GM18870 (cell line): ENCODE measurements around the gene ATP9B.

Source experiments
- ATAC-seq: cut with Tn5 transposase; IDR thresholded peaks from one replicate; pipeline ENCODE4 v1.9.1; 2021; ENCODE audit warnings: moderate library complexity; ENCODE audit not compliant: unreplicated experiment

Gene ATP9B

DNA sequence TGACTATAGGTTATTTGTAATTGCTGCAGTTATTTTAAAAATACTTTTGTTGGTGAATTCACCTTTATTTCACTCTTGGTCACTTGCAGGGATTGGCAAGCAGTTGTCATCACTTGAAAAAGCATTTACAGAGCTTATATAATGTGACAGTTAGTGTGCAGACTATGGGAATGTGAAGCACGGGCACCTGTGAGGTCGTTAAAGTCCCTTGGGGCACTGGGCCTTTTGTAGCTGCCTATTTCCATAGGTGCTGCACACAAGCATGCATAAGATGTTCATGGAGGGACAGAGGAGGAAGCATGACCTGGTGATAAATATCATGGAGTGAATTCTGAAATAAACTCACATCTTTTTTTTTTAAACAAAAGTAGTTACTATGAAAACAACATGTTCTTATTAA lies 124.6 kb downstream of the ATP9B start:
- ATAC-seq = no peak

DNA sequence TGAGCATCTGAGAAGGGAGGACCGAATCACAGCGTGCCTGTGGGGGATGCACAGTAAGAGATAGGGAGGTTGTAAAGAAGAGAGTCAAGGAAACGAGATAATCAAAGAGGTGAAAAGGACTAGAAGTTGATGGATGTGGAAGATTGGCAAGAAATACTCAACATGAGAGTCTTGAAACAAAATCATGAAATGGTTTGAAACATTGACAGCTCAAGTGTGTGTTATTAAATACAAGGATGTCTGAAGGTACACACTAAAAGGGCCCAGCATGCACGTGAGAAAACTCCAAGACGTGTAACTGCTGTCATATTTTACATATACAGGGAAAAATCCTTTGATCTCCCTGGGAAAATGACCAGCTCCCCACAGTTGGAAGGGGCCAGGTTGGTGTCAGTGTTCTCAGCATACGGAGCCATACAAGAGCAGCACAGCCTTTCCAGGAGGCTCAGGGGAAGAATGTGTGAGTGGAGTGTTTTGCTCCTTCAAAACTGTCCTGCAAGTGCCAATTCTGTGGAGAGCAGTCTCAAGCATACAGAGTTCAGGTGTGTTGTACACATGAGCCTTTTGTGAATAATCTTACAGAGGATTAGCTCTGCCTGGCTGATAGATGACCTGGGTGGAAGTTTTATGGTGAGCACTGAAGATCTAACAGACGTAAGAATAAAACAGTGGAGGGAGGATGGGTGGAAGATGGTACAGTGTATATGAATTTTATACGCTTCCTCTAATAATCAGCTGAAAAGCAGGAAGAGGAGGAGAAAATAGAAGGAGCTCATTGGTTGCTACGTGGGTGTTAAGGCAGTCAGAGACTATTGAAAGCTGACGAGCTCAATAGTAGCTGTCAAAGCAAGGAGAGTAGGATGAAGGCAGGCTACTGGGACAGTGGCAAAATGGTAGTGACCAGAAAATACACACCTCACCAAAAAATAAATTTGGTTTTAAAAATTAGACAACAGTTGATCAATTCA lies 126.8 kb downstream of the ATP9B start:
- ATAC-seq = no peak

DNA sequence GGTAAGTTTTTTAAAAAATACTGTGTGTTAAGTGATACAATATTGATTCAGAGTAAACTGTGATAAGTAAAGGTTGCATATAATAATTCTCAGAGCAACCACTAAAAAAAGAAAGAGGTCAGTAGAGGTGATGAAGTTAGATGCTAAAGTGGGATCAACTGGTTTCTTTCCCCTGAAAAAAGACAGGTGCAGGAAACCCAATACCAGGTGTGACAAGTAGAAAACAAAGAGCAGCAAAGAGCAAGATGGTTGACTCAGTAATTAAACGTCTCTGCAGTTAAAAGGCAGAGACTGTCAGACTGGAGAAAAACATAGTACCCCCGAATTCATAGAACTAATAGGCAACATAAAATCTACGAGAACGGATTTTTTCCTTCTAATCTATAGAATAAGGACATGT lies 128.3 kb downstream of the ATP9B start:
- no peak for ATAC-seq

DNA sequence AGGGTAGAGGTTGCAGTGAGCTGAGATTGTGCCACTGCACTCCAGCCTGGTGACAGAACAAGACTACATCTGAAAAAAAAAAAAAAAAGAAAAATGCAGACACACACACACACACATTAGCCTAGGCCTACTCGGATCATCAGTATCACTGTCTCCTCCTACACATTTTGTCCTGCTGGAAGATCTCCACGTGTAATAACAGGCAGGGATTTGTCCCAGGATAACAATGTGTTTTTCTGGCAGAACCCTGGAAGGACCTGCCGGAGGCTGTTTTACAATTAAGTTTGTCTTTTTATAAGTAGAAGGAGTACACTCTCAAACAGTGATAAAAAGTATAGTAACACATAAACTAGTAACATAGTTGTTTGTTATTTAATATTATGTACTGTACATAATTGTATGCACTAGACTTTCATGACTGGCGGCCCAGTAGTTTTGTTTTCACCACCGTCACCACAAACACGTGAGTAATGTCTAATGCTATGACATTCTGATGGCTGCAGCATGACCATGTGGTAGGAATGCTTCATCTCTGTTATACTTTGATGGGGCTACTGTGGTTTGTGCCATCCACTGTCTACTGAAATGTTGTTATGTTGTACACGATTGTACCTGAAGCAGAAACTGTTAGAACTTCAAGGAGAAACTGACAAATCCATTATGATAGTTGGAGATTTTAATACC lies 130.6 kb downstream of the ATP9B start:
- no peak for ATAC-seq

DNA sequence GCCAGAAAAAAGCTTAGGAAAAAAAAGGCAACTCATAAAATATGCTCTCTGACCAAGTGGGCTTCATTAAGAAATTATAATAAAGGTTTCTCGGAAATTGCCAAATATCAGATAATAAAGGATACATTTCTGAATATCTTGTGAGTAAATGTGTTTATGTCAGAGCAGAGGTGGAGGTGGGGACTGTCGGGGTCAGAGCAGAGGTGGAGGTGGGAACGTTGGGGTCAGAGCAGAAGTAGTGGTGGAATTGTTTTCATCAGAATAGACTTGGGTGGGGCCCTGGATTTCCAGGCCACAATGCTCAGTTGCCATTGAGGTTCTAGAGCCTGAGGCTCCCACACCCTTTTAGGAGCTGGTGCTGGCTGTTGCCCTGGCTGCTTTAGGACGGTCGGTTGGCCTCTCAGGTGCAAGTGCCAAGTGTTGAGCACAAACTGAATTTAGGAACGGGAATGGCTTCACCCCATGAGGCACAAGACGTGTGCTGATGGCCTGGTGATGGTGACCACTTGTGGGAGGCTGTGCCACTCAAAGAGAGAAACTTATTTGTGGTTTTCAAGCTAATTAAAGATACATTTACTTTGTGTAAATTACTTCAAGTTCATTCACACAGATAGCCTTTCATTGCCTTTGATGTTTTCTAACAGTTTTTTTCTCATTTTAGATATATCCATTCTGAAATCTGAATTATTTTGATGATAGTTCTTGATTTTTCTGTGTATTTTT lies 131.5 kb downstream of the ATP9B start:
- no peak for ATAC-seq

DNA sequence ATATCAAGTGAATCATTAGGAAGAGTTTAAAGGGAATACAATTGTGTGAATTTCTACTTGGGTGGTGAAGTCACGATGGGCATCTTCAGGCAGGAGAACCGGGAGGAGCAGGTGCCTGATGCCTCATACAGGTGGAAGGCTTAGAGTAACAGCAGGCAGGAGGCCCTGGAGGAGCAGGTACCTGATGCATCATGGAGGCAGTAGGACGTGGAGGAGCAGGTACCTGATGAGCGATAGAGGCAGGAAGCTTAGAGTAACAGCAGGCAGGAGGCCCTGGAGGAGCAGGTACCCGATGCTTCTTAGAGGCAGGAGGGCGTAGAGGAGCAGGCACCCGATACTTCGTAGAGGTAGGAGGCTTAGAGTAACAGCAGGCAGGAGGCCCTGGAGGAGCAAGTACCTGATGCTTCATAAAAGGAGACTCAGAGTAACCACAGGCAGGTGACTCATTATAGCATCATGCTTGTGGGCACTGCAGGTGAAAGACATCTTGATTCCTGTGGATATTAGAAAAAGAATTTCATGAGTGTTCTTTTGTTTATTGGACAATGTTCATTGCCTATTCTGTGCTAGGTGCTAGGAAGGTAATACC lies 133.9 kb downstream of the ATP9B start:
- no peak for ATAC-seq

DNA sequence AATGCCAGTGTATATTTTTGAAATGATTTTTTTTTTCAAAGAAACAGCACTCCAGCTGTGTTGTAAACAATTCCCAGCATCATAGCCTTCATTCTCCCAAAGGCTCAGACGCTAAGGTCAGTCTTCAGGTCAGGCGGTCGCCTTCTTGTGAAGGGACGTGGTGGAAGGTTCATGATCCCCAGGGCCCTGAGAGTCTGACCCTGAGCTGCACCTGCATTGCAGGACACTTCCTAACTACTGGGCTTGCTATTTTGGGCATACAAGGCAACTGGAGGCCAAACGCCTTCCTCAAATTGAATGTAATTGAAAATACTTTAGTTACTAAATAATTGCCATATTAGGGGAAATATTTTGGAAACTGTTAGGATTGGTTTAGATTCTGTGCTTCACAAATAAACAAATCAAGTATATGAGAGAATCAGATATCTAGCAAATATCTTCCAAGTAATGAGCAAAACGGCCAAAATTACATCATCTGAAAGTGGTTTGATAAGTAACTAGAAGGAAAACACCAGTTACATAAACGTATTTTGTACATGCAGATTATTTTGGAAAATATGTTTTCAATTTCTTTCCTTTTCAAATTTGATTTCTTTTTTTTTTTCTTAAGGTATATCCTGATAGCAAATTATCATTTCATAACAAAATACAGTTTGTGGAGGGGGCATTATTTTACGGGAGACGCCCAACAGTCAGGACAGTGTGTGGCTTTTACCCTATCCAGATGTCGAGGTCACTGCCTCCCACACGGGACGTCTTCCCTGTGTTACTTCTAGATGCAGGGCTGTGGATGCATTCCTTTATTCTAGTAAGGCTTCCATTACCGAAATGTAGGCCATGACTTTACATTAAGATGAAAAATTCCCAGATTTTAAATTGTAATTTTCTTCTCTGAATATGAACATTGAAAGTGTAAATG lies 136.0 kb downstream of the ATP9B start:
- ATAC-seq = no peak

DNA sequence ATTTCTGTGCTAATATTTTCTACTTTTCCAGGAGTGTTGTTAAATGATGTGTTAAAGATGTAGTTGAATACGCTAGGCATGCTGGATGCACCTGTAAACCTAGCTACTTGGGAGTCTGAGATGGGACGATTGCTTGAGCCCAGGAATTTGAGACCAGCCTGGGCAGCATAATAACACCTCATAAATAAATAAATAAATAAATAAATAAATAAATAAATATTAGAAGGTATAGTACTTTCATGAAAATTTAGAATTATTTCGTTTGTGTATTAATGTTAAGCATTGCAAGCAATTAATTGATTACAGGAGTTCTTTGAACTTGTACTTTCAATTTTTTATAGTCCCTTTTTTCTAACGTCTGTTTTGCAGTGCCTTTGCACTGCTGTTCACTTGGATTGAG lies 137.2 kb downstream of the ATP9B start:
- ATAC-seq = no peak

DNA sequence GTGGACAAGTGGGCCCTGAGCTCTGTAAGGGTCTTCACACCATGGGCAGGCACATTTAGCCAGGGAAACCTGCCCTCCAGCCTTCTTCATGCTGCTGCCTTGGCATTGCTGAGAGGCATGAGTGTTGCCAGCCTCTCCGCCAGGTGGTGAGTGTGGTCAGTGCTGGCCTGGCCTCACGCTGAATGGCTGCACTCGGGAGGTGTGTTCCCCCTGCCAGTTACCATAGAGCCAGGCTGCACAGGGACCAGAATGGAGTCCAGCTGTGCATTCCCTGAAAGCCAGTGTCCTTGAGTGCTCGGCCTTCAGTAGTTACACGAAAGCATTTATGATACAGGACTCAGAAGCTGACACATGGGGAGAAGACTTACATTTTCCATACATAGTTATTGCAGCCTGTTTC lies 139.7 kb downstream of the ATP9B start:
- ATAC-seq = no peak

DNA sequence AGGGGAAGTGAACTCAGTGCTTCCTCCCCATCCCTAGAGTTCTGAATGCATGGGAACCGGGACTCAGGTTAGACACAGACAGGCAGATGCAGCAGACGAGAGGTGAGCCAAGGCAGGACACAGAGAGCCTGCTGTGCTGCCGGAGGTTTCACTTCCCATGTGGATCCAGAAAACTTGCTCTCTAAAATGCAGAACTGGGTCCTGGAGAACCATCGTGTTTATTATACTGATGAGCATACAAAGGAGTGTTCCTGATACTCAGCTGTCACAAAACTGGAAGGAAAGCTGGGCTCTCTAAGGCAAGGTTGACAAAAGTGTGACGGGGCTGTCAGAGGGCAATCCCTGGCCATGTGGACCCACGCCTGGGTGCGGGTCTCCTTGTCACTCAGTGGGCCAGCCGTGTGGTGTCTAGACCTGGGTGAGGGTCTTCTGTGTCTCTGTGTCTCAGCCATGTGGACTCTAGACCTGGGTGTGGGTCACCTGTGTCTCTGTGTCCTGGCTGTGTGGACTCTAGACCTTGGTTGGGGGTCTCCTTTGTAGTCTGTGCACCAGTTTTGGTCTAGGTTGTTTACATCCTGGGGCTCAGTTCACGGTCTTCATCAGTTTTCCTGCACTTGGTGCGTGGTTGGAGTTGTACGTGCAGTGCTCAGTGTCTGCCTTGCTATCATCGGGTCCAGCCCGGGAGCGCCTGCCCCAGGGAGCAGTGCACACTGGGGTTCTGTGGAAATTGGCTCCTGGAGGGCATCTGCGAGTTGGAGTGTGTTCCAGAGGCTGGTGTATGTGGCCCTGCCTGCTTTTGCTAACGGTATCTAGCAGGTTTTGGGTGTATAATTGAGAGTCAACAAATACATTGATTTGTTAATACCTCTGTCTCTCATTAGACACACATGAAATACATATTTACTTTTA lies 141.1 kb downstream of the ATP9B start:
- no peak for ATAC-seq

DNA sequence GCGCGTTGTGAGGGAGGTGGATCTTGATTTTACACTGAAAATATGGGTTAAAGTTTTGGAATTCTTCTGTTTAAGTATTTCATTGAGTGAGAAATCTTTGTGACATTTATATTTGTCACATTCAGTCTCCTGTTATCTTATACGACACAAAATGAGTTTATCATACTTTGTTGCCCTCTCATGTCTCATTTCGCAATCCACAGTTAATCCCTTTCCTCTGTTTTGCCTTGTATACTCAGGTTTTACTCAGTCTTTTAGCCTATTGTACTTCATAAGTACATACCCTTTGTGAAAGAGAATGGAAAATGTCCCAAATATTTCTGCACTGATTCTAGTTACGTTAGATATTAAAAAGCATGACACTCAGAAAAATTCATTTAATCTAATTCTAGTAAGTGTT lies 142.7 kb downstream of the ATP9B start:
- no peak for ATAC-seq

DNA sequence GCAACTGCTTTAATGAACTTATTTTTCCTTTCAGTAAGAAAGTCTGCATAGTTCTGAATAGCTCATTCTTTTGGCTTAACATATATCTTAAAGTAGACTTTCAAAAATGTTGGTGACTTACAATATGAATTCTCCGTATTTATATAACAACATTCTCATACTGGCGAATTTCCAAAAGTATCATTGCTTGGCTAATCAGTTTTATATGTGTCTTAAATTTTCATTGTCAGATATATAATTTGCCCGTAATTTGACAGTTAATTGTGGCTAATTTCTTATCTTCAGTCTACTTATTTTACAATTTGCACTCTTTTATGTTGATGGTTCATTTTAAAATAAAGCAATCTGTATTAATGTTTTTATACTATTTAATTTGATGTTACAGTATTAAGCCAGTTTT lies 144.9 kb downstream of the ATP9B start:
- ATAC-seq = no peak

DNA sequence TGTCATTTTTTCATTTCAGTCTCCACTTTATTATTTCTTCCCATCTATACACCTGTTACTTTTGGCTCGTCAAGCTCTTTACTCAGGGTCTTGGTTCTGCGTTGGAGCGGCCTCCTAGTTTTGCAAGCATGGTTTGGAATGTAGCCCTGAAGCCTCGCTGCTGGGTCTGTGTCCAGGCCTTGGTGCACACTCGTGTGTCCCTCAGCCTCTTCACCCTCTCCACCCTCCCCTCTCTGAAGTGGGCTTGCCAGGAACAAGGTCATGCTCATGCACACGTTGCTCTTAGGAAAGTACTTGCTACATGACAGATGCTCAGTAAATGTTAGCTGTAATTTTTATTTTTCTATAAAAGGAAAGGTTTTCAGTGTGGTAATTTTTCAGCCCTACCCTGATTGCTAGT lies 147.0 kb downstream of the ATP9B start:
- ATAC-seq = no peak

DNA sequence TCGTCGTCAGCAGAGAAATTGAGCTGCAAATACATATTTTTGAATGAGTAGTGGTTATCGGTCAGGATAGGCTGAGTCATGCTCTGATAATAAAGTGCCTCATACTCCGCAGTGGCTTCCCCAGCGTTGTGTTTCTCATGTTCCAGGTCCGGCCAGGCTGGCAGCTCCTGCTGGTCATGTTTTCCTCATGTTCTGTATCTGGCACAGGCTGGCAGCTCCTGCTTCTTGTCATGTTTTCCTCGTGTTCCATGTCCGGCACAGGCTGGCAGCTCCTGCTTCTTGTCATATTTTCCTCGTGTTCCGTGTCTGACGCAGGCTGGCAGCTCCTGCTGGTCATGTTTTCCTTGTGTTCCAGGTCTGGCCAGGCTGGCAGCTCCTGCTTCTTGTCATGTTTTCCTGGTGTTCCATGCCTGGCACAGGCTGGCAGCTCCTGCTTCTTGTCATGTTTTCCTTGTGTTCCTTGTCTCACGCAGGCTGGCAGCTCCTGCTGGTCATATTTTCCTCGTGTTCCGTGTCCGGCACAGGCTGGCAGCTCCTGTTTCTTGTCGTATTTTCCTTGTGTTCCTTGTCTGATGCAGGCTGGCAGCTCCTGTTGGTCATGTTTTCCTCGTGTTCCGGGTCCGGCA lies 148.9 kb downstream of the ATP9B start:
- no peak for ATAC-seq

DNA sequence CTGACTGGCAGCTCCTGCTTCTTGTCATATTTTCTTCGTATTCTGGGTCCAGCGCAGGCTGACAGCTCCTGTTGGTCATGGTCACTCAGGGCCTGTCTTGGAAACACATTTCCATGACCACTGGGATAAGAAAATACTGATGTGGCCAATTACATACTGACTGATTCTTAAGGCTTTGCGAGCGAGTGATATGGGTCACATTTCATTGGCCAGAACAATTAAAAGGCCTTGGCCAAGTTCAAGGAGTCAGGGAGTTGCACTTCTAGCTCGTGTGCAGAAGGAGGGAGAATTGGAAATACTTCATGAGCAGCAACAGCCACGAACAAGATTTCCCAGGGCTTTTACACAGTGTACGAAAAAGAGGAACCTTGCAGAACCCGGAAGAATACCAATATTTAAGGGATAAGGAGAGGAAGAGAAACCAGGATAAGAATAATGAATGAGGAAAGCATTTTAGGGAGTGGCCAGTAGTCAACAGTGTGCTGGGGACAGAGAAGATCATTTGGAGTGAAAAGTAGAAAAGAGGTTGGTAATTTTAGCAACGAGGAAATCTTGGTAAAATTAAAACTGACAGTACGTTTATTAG lies 149.5 kb downstream of the ATP9B start:
- no peak for ATAC-seq

DNA sequence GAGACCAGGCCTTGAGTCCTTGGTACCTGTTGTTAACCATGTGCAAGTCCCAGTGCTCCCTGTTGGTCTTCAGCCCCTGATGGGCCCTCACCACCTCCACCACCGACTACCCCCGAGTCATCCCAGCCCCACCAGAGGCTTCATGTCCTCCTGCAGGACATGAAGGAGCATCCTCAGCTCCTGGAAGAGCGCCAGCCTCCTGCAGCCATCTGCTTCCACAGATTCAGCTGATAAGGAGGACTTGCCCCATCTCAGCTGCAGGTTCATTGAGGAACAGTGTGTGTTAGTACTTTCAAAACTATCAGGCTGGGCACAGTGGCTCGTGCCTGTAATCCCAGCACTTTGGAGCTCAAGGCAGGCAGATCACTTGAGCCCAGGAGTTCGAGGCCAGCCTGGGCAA lies 151.9 kb downstream of the ATP9B start:
- ATAC-seq = no peak

DNA sequence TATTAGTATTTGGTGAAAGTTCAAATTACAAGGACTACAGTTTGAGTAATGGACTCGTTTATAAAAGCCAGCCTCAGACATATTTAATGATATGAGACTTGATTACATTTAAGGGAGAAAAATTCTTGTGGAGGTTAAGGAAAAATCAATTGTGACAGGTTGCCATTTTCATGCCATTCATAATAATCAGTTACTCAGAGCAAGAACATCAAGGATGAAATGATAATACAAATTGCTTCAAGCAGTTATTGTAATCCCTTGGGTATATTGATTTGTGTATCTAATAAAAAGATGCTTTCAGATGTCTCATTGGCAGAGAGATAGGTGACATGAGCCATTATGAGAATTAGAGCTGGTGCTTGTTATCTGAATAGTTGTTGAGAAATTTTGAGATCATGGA lies 153.6 kb downstream of the ATP9B start:
- no peak for ATAC-seq

DNA sequence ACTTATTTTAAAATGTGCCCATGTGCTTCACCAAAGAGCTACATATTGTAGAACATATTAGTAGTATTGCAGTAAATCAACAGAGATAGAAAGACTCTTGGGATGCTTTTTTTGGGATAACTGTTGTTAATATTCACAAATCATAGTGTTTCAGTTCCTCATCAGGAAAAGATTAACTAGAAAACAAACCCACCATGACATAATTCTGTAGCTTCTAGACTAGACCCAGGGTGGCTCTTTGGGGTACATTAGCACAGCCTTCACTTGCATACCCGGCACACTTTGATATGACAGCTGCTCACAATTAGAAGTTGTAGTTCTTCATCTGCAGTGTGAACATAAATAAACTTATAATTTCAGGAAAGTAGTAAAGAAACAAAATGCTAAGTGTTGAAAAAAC lies 154.2 kb downstream of the ATP9B start:
- ATAC-seq = no peak
